MM.1S (cell line): ENCODE data around the gene SMOC1.

Experiments used
- DNase-seq: peaks from one replicate; pipeline ENCODE4 v3.0.0-alpha.2; 2015
- H2AFZ ChIP-seq: fragments of 300-600 bp; sonication (generic); 2 replicates; pipeline ENCODE4 v1.6.0; 2016; ENCODE audit warnings: antibody characterized with exemption, low read length
- H3F3A ChIP-seq: fragments of 300-600 bp; sonication (generic); 2 replicates; pipeline ENCODE4 v1.6.1; 2016; ENCODE audit warnings: mild to moderate bottlenecking, antibody characterized with exemption, low read length, moderate library complexity, mixed read lengths; ENCODE audit not compliant: insufficient read depth
- H3K27ac ChIP-seq: fragments of 300-600 bp; sonication (generic); 2 replicates; pipeline ENCODE4 v1.5.1; 2016; ENCODE audit warnings: mild to moderate bottlenecking, low read length
- H3K27me3 ChIP-seq: fragments of 300-600 bp; sonication (generic); replicated peaks from 2 replicates; pipeline ENCODE4 v1.6.0; 2016; ENCODE audit warnings: low read length; ENCODE audit not compliant: insufficient read depth
- H3K36me3 ChIP-seq: fragments of 300-600 bp; sonication (generic); replicated peaks from 2 replicates; pipeline ENCODE4 v1.6.1; 2016; ENCODE audit warnings: mild to moderate bottlenecking, low read length, mixed read lengths; ENCODE audit not compliant: insufficient read depth
- H3K4me1 ChIP-seq: fragments of 300-600 bp; sonication (generic); 2 replicates; pipeline ENCODE4 v1.6.1; 2016; ENCODE audit warnings: low read length, mixed read lengths
- H3K4me2 ChIP-seq: fragments of 300-600 bp; sonication (generic); 2 replicates; pipeline ENCODE4 v1.6.0; 2016; ENCODE audit warnings: low read depth, low read length
- H3K4me3 ChIP-seq: fragments of 300-600 bp; sonication (generic); 2 replicates; pipeline ENCODE4 v1.5.1; 2016; ENCODE audit warnings: low read length, mixed read lengths
- H3K79me2 ChIP-seq: fragments of 300-600 bp; sonication (generic); 2 replicates; pipeline ENCODE4 v1.6.1; 2016; ENCODE audit warnings: mixed run types, low read length, mixed read lengths
- H3K9ac ChIP-seq: fragments of 300-600 bp; sonication (generic); 2 replicates; pipeline ENCODE4 v1.6.1; 2016; ENCODE audit warnings: low read length, mixed read lengths
- H3K9me2 ChIP-seq: fragments of 300-600 bp; sonication (generic); replicated peaks from 2 replicates; pipeline ENCODE4 v1.6.1; 2016; ENCODE audit warnings: mild to moderate bottlenecking, low read length, mixed read lengths; ENCODE audit not compliant: insufficient read depth
- H3K9me3 ChIP-seq: fragments of 300-600 bp; sonication (generic); replicated peaks from 2 replicates; pipeline ENCODE4 v1.6.1; 2016; ENCODE audit warnings: mild to moderate bottlenecking, low read length, mixed read lengths; ENCODE audit not compliant: insufficient read depth
- H4K20me1 ChIP-seq: fragments of 300-600 bp; sonication (generic); 2 replicates; pipeline ENCODE4 v1.6.1; 2016; ENCODE audit warnings: mild to moderate bottlenecking, low read length, moderate library complexity, mixed read lengths; ENCODE audit not compliant: insufficient read depth
- EZH2 ChIP-seq: fragments of 300-600 bp; sonication (generic); optimal IDR thresholded peaks from 2 replicates; pipeline ENCODE3; 2017; ENCODE audit warnings: low read depth, mild to moderate bottlenecking, antibody characterized with exemption, low read length, mixed read lengths
- EZH2phosphoT487 ChIP-seq: fragments of 300-600 bp; sonication (generic); IDR thresholded peaks from 2 replicates; pipeline ENCODE4 v1.6.1; 2018; ENCODE audit warnings: antibody characterized with exemption, low read length
- TF ChIP-seq, protein P1 (sequence below): fragments of 300-600 bp; sonication (generic); IDR thresholded peaks from 2 replicates; pipeline ENCODE4 v1.5.1; 2016; ENCODE audit warnings: antibody characterized with exemption, low read length, mixed read lengths

SMOC1 gene

DNA sequence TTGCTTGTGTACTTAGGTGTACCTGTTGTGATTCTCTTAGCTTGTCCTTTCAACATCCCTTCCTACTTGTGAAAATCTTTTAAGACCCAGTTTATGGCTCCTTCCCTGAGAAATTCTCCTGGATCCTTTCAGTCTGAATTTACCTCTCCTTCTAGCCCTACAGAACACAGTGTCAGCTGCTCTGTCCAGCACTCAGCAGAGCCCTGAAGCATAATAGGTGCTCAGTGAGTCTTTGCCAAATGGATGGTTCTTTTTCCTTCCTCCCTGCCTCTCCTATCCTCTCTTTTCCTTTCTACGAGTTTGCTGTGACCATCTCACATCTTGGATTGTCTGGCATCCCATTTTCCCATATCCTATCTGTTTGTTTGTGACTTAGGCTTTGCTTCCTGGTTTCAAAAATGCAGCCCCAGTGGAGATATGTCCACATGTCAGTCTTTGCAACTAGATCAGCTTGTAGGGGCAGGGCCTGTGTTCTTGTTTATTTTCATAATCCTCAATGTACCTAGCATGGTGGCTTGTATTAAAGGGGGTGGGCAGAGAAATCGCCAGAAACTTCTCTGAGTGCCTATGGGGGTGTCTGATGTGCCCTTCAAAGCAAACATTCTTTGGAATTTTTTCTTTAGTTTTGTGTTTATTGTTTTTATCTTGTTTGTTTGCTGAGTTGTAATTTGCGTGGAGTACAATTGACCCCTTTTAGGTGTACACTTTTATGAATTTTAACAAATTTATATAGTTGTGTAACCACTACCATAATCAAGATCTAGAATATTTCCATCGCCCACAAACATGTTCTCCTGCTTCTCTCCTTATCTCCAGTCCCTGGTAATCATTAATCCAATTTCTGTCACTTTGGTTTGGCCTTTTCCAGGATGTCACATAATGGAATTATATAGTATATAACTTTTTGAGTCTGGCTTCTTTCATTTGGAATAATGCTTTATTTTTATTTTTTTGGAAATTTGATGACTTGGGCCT lies 62.8 kb downstream of the SMOC1 start:
- DNase-seq = no peak
- Histone ChIP-seq H3K27me3 (no peaks in the 10 kb centered on the region), H3K4me3 (no peak overlapping the region), H3K4me1 (no peaks in the 10 kb centered on the region), H3K36me3 (no peaks in the 10 kb centered on the region), H4K20me1 (no peaks in the 10 kb centered on the region), H3K27ac (no peak overlapping the region), H3K4me2 (no peak overlapping the region), H3K9ac (no peak overlapping the region), H3F3A (no peaks in the 10 kb centered on the region), H3K9me2 (no peaks in the 10 kb centered on the region), H3K9me3 (no peaks in the 10 kb centered on the region), H2AFZ (no peak overlapping the region), H3K79me2 (no peaks in the 10 kb centered on the region)
- TF ChIP-seq, protein P1, sequence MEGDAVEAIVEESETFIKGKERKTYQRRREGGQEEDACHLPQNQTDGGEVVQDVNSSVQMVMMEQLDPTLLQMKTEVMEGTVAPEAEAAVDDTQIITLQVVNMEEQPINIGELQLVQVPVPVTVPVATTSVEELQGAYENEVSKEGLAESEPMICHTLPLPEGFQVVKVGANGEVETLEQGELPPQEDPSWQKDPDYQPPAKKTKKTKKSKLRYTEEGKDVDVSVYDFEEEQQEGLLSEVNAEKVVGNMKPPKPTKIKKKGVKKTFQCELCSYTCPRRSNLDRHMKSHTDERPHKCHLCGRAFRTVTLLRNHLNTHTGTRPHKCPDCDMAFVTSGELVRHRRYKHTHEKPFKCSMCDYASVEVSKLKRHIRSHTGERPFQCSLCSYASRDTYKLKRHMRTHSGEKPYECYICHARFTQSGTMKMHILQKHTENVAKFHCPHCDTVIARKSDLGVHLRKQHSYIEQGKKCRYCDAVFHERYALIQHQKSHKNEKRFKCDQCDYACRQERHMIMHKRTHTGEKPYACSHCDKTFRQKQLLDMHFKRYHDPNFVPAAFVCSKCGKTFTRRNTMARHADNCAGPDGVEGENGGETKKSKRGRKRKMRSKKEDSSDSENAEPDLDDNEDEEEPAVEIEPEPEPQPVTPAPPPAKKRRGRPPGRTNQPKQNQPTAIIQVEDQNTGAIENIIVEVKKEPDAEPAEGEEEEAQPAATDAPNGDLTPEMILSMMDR = no peak
- TF ChIP-seq EZH2phosphoT487 (no peak), EZH2 (no peak)

GRCh38 chr14:69943084-69943780 lies 64.0 kb downstream of the SMOC1 start:
- H3K27me3 ChIP-seq = no peaks in the 10 kb centered on the region
- no peaks in the 10 kb centered on the region for H3K4me1 ChIP-seq
- H4K20me1 ChIP-seq = no peaks in the 10 kb centered on the region
- TF ChIP-seq EZH2 (no peak), EZH2phosphoT487 (no peak)
- TF ChIP-seq, protein P1 = no peak
- no peaks in the 10 kb centered on the region for H3K9me3 ChIP-seq
- no peaks in the 10 kb centered on the region for H3K79me2 ChIP-seq
- no peak overlapping the region for H3K9ac ChIP-seq
- H2AFZ ChIP-seq = no peak overlapping the region
- no peaks in the 10 kb centered on the region for H3F3A ChIP-seq
- no peaks in the 10 kb centered on the region for H3K36me3 ChIP-seq
- no peak overlapping the region for H3K4me3 ChIP-seq
- no peak overlapping the region for H3K27ac ChIP-seq
- H3K9me2 ChIP-seq = no peaks in the 10 kb centered on the region
- no peak for DNase-seq
- no peak overlapping the region for H3K4me2 ChIP-seq

DNA sequence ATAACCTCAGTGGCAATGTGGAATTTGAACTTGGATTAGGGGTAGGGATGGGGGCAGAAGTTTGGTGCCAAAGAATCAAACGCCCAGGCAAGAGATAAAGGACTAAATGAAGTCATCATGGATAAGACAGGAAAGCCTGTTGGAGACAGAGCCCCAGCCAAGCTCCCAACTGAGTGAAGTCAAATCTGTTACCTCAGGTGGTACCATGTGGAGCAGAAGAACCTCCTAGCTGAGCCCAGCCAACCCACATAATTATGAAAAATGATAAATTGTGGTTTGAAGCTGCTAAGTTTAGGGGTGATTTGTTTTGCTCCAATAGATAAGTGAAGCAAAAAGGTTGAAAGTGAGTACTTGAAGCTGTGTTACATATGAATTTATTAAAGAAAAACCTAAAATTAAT lies 66.1 kb downstream of the SMOC1 start:
- Histone ChIP-seq H3K27ac (no peak overlapping the region), H3K4me2 (no peak overlapping the region), H3K27me3 (no peaks in the 10 kb centered on the region), H3K36me3 (no peaks in the 10 kb centered on the region), H3K9me2 (no peaks in the 10 kb centered on the region), H4K20me1 (no peaks in the 10 kb centered on the region), H2AFZ (no peak overlapping the region), H3K9ac (no peak overlapping the region), H3K4me3 (no peak overlapping the region), H3F3A (no peaks in the 10 kb centered on the region), H3K9me3 (no peaks in the 10 kb centered on the region), H3K4me1 (no peaks in the 10 kb centered on the region), H3K79me2 (no peaks in the 10 kb centered on the region)
- TF ChIP-seq EZH2 (no peak), EZH2phosphoT487 (no peak)
- TF ChIP-seq, protein P1 = no peak
- DNase-seq = no peak
